HG02884 (cell line): Measurements from ENCODE around the gene DPYD.

Source experiments
- ATAC-seq: cut with Tn5 transposase; IDR thresholded peaks from one replicate; pipeline ENCODE4 v1.9.1; 2021; ENCODE audit warnings: mild to moderate bottlenecking, moderate library complexity; ENCODE audit not compliant: unreplicated experiment

Gene DPYD

DNA sequence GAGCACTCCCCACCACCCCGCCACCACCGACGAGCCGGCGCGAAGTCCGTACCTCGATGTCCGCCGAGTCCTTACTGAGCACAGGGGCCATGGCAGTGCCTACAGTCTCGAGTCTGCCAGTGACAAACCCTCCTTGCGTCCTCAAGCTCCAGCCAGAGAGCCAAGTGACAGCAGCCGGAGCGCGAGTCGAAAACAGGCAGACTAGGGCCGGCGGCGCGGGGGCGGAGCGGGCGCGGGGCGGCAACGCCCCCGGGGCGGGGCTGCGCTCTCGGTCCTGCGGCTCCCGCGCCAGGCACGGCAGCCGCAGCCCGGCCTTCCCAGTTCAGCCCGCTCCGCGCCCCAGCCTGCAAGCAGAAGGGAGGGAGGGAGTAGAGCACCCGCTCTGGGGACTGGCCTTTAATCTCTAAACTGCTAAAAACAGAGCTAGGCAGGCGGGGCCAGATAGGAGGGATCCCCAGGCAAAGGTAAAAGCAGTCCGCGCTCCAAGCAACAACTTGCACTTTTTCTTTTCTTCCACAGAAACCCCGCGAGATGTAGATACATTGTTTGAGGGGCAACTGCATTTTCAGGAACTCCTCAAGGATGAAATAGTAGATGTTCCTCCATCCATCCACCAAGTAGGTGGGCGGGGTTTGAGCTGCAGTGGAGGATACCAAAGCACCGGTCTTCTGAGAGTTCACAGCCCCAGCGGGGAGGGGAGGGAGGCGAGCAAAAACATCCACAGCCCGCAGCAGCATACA lies at the start of gene DPYD:
DPYD (minus strand) TSS at position 203 of the 740 bp plus-strand sequence; CDS start at position 91, 112 bp downstream.
- peak; percentile 84 for ATAC-seq

DNA sequence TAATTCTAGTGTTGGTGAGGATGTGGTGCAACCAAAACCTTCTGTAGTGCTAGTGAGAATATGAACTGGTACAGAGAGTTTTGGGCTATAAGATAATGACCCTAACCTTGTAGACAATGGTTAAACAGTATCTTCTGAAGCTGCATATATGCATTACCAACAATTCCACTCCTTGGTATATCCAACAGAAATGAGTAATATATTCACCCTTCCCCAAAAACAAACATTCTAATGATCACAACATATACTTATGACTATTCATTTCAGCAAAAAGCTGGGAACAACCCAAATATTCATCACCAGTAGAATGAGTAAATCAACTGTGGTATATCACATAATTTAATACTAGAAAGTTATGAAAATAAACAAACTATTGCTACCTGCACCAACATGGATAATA lies 39.6 kb upstream of the DPYD start:
- no peak for ATAC-seq

DNA sequence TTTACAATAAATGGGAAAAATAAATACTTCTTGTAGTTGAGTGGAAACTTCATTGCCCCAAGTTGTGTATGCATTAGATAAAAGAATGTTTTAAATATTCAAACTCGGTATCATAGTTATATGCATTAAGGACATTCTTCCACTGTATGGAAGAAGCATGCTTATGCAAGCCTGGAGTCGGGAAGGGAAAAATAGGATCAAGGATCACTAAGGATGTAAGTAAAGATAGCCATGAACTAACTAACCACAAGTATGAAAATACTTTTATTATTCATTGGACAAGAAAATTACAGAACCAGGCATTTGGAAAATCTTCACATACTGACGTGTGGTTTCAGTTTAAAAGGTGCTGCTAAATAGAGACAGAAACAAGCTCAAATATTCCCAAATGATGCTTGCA lies 26.9 kb upstream of the DPYD start:
- no peak for ATAC-seq

DNA sequence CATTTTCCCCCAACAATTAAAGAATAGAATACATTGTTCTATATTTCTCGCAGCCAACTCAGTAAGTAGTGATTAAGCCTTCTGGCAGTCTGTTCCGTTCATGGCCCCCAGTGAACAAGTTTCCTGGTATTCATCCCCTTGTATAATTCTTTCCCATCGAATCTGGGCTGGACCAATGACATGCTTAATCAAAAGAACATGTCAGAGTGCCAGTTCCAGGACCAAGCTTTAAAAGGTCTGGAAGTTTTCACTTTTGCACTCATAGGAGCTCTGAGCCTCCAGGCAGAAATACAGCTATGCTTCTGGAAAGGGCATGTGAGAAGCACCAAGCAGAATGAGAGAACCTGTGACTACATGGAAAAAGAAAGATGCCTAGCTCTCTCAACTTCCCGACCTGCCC lies 22.5 kb upstream of the DPYD start:
- ATAC-seq, result no peak

DNA sequence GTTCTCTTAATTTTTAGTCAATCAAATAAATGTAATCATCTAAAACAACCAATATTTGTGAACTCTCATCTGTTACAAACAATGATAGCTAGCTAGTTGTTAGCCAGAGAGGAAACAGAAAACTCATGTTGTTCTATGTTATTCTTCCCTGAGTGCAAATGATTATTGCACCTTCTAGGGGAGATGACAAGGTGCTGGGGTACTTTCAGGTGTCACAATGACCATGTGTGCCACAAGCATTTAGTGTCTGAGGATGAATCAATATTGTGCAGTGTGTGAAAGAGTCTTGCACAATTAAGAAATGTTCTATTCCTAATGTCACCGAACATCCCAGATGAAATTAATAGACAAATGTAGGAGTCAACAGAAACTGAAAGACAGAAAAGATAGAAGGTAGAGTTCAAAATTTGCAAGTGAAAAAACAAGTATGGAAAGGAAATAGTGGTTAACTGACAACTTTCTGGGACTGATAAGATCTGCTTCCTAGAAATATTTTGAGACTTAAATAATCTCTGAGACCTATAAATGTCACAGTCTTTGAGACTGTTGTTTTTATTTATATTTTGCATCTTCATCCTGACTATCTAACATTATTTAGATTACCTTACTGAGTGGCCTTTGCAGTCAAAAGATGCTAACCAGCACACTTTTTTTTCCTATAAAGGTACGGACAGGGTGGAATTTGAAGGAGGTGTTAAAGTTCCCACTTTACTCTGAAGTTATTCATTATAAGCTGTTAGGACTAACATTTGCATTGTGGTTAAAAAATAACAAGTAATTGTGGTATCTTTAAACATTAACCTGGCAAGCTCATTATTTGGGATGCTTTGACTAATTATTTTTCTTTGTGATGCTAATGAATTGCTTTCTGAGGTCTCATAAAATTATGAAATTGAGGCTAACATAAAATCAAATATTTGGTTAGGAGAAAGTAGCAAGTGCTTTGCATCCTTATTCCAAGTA lies 21.6 kb upstream of the DPYD start:
- no peak for ATAC-seq

DNA sequence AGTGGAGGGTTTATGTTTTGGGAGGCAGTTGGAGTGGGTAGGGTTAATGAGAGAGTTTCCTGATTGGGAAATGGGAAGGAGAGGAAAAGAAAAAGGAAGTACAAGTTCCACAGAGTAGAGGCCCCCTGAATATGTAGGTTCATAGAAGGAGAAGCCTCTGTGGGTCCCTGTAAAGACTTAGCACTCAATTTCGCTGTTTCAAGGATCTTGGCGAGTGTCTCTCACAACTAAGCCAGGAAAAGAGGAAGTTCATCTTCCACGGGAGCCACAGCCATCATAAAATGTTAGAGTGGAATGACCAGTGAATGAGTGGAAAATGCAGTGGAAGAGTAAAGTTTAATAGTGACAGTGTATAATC lies 17.4 kb upstream of the DPYD start:
- ATAC-seq, result no peak

DNA sequence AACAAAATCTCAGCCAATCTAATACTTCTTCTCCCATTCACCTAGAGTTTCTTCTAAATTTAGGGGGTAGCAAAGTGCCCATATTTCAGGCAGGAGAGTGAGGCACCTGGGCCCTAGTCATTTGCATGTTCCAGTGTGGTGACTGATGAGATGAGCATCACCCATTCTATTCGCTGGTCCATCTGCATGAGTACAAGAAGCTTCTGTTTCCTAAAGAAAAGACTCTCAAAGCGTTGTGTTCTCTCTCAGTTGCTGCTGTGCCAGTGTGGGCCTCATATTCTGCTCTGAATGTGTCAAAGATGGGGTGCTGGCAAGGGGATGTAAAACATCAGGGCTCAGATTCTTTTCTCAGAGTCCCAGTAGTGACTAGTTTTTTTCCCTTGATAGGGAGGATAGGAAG lies 16.1 kb upstream of the DPYD start:
- ATAC-seq, result no peak

DNA sequence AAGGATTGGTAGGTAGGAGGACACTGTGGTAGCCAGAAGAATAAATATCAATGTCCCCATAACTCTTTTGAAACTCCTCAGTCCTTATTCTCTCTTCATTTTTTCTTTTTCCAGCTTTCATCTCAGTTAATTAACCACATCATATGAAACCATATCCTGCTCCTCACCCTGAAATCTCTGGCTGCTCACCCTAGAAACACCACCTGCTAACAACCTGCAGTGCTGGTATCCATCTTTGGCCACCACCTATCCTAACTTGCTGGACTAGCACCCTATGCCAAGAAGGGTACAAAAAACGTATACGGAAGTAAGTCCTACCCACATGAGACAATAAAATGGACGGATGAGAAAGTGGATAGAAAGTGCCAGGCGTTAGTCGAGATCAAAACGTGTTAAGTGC lies 13.7 kb upstream of the DPYD start:
- ATAC-seq, result no peak

DNA sequence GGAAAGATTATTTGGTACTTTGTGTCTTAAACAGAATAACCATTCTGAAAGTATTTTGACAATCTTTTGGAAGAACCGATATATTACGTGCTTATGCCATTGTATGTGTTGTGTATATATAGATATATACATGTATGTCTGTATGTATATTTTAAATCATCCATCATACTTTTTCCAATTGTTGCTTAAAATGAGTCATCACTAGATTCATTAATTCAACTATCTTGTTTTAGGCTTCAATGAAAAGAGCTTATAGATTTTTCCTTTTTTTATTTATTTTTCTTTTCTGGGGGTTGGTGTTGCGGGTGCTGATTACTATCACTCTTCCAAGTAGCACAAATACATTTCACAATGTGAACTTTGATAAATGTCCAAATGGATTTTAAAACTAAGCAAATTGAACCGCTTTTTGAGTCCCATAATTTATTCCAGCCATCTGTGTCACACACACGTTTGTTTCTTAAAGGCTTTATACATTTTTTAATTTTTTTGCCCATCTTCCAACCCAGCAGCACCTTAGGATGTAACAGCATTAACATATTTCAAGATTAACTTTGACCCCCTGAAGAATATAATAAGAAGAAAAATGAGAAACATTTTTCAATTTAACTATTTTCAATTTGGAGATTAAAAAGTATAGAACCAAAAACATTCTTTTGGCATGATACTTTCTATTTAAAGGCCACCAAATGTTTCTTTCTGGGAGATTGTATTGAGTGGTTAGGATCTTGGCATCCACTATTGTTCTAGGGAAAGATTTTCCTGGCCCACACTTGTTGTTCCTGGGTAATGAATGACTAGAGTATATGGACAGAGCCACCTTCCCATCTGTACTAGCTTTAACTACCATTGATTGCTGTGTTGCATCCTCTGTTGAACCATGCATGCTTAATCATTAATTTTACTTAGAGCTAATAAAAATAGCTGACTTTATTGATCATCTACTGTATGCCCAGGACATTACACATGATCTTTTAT lies 9.3 kb upstream of the DPYD start:
- no peak for ATAC-seq

DNA sequence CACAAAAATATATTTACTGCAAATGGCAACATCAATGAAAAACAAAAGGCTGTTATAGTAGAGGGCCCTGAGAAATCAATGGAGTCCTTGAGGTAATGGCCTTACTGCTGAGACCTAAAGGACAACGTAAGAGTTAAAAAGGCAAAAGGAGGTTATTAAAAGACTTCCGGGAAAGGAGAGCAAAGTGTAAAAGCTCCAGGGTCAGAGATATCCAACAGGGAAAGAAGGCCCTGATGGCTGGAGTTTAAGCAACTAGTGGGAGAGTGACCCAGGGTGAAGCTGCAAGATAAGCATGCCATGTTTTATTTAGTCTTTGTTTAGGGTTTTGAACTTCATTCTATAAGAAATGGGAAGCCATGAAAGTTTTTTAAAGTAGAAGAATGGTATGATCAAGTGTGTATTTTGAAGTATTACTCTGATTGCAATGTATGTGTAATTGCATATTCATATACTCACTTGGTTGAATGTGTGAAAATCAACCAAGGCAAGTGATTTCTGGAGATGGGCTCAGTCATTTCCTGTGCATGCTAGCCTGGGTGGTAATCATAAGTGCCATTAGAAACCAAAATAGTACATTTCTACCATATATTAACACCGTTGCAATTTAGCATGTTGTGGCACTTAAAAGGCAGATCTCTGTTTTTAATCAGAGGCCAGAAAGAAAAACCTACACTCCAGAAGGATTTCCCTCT lies 5.3 kb upstream of the DPYD start:
- ATAC-seq, result no peak

DNA sequence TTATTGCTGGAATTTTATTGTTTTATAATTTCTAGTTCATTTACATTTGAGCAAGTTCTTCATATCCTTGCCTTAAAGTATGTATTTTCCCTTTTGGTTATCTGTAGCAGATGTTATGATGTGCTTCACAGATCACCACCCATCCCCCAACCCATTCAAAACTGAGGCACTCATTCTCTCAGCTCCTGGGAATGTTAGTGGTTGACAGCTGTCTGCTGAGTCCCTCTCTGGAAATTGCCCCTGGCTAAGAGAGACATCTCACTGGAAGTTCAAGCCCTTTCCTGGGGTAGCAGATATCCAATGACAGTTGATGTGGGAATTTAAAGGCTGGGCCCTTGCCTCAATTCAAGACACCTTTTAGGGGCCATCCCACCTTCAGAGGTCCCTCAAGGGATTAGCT lies 4.3 kb upstream of the DPYD start:
- no peak for ATAC-seq

DNA sequence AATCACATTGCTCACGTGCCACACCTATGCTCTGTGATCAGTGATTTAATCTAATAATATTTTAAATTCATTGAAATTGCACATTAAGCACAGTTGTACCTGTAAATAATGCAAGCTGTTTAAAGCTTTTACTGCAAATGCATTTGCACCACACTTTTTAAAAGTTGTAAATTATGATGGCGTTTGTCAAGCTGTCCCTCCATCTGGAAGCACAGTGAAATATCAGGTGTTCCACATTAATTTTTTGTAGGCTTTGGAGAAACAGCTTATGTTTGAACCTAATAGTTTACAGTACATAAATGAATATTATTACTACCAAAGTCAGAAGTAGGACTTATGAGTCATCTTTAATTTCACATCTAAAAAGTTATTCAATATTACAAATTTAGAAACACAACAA lies 3.0 kb upstream of the DPYD start:
- no peak for ATAC-seq

DNA sequence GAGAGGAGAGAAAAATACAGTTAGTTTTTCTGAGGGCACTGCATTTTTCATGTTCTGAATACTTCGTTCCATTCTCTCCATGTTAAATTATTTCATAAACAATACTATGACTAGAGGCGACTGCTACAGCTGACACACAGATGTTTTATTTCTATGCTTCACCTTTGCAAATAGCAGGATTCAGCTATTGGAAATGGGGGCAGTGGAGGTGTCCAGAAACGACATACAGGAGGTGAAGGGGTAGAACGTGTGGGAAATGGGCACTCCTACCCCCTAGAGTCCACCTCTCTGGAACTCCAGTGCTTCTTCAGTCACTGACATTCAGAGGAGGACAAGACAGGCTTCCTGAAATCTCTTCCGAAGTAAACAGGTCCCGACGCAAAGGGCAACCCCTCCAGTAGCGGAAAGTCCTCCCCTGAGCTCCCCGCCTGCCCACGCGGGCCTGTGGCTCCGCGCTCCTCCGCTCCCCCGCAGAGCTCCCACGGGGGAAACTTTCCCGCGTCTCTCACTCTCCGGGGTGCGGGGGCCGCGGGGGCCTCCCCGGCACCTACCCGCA lies 480 bp downstream of the DPYD start:
- no peak for ATAC-seq

DNA sequence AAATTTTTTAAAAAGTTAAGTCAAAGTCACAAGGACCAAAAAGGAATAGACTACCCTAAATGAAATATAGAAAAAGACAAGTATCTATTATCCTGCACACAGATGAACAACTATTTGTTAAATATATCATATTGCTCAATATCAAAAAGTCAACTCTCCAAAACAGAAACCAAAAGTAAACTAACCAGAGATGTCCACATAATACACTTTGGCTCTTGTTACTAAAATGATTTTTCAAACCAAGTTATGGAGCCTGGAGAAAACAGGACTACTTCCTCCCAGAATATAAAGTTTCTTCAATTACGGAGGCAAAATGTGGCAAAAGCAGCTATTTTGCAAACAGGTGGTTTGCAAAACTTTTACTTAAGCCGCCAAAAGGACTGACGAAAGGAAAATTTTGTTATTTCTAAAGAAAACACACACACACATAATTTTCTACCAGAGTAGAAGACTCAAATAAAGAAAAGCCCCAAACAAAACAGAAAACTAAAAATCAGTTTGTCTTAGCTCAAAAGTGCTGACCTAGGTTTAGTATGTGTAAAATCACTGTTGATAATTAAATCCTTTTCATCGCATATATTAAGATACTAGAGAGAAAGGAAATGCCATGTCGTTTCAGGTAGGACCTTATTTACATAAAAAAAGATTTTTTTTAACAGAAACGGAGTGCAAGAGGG lies 1.1 kb downstream of the DPYD start:
- no peak for ATAC-seq

DNA sequence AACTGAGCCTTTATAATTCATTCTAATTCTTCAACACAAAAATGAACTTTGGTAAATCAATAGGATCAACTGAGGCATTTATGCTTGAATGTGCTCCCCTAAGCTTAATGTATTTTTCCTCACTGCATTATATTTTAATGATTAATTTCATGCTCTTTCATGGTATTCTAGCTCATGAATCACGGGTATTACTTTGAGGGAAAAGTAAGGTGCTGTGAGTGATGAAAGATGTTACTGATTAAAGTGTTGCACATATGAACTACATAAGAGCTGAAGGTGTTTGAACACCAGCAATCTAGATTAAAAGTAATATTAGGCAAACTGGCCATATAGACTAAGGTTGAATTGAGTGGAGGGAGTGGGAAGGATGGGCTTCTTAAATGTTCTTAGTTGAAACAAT lies 1.9 kb downstream of the DPYD start:
- no peak for ATAC-seq

DNA sequence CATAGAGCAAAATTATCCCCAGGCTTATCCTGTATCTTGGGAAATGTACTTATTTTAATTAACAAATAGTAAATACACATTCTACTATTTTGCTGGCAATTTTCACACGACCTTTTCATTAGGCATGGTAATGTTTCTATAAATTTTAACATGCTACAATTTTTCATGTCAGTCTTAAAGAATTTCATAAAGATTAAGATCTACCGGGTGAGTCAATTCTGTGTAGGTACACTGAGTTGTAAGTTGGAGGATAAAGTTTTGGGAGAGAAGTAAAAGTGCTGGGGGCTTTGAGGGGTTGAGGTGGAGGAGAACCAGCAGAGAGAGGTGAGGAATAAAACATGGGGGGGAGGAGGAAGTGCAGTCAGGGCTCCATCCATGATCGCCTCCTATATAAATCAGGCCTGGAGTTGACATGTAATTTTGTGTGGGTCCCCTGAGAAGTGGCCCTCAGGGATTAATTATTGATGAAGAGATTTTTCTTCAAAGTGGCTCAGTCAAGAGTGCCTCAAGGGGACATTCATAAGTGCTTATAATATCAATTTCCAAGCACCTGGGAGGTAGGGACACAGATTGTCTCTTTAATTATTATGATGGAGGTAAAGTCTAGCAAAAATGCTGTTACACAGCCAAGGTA lies 7.2 kb downstream of the DPYD start:
- no peak for ATAC-seq

DNA sequence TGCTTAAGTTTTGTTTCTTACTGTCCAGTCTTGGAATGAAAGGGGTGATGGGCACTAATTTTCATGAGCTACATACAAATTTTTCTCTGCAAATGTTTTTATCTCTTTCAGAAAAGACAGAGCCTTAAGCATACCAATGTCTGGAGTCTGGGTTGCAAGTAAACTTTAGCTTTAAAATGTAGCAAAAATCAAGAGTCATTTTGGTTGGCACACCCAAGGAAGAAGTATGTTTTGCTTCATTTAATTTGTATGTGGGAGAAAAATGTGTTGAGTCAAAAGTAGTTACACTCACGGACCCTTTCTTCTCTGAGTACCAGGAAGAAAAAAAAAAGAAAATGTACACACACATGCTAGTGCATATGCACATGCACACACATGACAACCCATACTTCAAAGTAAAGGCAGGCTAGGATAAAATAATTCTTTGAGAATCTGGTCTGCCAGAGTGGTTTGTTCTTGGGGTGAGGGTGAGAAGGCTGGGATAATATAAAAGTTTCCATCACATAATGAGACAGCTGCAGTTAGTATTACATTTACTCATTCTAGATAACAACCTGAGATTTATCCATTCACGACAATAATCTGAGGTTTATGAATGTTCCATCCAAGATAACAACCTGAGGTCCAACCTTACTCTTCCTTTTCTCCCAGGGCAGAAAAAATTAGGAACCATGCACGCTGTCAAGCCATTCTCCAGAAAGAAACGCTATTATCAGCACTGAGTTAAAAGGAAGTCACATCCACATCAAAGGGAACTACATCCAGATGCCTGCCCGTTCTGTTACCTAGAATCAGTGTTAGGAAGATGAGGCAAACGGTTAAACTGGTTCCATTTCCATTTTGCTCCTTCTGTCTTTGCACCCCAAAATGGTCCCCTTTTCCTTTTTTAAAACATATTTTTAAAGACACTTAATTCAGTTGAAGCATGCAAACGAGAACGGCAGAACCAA lies 9.3 kb downstream of the DPYD start:
- ATAC-seq, result no peak

DNA sequence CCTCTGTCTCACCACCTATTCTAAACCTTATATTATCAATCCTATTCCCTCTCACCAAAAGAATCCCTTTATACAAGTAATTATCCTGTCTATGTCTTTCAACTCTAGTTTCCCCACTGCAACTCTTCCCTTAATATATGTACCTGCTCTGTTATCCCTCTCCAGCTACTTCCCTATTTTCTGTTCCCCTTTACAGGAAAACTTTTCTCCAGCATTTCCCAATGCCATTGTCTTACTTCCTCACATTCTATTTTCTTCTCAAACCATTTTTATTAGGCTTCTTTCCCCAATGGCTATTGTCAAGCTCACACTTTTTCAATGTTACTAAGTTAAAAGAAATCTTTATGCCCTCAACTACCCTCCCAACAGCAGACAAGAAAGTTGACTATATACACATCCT lies 11.6 kb downstream of the DPYD start:
- no peak for ATAC-seq
